ENCODE data around the gene KRT14.
"Not testable (repeated sequence)": the region's sequence is repeated elsewhere in the genome, so short reads cannot be mapped to it uniquely, and the experiment has no call there.

KRT14 gene

GRCh38 chr17:41625602-41626001, 38.9 kb upstream of the KRT14 start:
- H3K4me3 ChIP-seq (replicated peaks; ENCODE audit: low read depth, low read length): no peak overlapping the region
- DNase-seq (ENCODE audit: low read depth): no peak
- no peak for TF ChIP-seq CTCF (IDR thresholded peaks at IDR 0.05; ENCODE audit: low read length, missing control alignments)

GRCh38 chr17:41624208-41625101, 37.8 kb upstream of the KRT14 start, which contains the start of gene KRT17:
Gene KRT17, minus strand, starts transcription at chr17:41624575. Its CDS starts 66 bp downstream, at chr17:41624509.
- no peak for TF ChIP-seq CTCF (IDR thresholded peaks at IDR 0.05; ENCODE audit: low read length, missing control alignments)
- H3K4me3 ChIP-seq (replicated peaks; ENCODE audit: low read depth, low read length): no peak within 1 kb of the TSS
- no peak for DNase-seq (ENCODE audit: low read depth)

GRCh38 chr17:41623184-41623861, 36.6 kb upstream of the KRT14 start:
- not testable (repeated sequence) for DNase-seq (ENCODE audit: low read depth)

GRCh38 chr17:41622340-41623183, 35.9 kb upstream of the KRT14 start:
- not testable (repeated sequence) for H3K4me3 ChIP-seq (replicated peaks; ENCODE audit: low read depth, low read length); DNase-seq (ENCODE audit: low read depth)

More at GRCh38 chr17:41623184-41623861, 36.6 kb upstream of the KRT14 start:
- H3K4me3 ChIP-seq (replicated peaks; ENCODE audit: low read depth, low read length): not testable (repeated sequence)

- no peak overlapping the region for H3K4me3 ChIP-seq (replicated peaks; ENCODE audit: low read depth, low read length)
- DNase-seq (ENCODE audit: low read depth): no peak
- no peak for TF ChIP-seq CTCF (IDR thresholded peaks at IDR 0.05; ENCODE audit: low read length, missing control alignments)
These were observed 35.2 kb upstream of the KRT14 start for GRCh38 chr17:41621916-41622315.

GRCh38 chr17:41621435-41621817, 34.7 kb upstream of the KRT14 start:
- not testable (repeated sequence) for H3K4me3 ChIP-seq (replicated peaks; ENCODE audit: low read depth, low read length)

GRCh38 chr17:41620583-41621434, 34.1 kb upstream of the KRT14 start:
- H3K4me3 ChIP-seq (replicated peaks; ENCODE audit: low read depth, low read length): no peak overlapping the region
- peak; percentile 55 for DNase-seq (ENCODE audit: low read depth)
- TF ChIP-seq CTCF (IDR thresholded peaks at IDR 0.05; ENCODE audit: low read length, missing control alignments): no peak

More at GRCh38 chr17:41621435-41621817, 34.7 kb upstream of the KRT14 start:
- not testable (repeated sequence) for DNase-seq (ENCODE audit: low read depth)

- DNase-seq (ENCODE audit: low read depth); H3K4me3 ChIP-seq (replicated peaks; ENCODE audit: low read depth, low read length): not testable (repeated sequence)
These were observed 33.4 kb upstream of the KRT14 start for GRCh38 chr17:41619927-41620582.

Data from fibroblast of pulmonary artery (primary cell).